Measurements from ENCODE around the gene SAMD14. TPM values are rescaled to one million over a fixed set of nuclear protein-coding genes. Genes with fewer than 3 reads are reported as not detected.

Gene SAMD14
- total and polyA plus RNA-seq, 10 of the 15 experiments (the other 5 are each of a cell fraction or from before 2014, with no cell fraction given) = 0.06 to 1.7 (median 0.25) TPM; not detected in 3

DNA sequence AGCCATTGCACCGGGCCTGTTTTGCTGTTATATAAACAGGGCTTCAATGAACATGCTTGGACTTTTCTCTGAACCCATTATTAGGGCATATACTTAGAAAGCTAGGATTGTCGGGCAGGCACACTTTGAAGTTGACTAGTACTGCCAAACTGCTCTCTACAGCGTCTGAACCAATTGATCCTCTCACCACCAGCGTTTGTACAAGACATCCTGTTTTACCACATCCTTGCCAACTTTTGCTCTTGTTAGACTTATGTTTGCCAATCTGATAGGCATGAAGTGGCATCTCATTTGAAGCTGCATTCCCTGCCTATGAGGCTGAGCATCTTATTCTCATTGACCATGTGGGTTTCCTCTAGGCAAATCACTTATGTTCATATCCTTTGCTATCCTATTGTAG is 27.9 kb upstream of the SAMD14 start (continued):
- TF ChIP-seq, protein P1, sequence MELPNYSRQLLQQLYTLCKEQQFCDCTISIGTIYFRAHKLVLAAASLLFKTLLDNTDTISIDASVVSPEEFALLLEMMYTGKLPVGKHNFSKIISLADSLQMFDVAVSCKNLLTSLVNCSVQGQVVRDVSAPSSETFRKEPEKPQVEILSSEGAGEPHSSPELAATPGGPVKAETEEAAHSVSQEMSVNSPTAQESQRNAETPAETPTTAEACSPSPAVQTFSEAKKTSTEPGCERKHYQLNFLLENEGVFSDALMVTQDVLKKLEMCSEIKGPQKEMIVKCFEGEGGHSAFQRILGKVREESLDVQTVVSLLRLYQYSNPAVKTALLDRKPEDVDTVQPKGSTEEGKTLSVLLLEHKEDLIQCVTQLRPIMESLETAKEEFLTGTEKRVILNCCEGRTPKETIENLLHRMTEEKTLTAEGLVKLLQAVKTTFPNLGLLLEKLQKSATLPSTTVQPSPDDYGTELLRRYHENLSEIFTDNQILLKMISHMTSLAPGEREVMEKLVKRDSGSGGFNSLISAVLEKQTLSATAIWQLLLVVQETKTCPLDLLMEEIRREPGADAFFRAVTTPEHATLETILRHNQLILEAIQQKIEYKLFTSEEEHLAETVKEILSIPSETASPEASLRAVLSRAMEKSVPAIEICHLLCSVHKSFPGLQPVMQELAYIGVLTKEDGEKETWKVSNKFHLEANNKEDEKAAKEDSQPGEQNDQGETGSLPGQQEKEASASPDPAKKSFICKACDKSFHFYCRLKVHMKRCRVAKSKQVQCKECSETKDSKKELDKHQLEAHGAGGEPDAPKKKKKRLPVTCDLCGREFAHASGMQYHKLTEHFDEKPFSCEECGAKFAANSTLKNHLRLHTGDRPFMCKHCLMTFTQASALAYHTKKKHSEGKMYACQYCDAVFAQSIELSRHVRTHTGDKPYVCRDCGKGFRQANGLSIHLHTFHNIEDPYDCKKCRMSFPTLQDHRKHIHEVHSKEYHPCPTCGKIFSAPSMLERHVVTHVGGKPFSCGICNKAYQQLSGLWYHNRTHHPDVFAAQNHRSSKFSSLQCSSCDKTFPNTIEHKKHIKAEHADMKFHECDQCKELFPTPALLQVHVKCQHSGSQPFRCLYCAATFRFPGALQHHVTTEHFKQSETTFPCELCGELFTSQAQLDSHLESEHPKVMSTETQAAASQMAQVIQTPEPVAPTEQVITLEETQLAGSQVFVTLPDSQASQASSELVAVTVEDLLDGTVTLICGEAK (IDR thresholded peaks at IDR 0.05; ENCODE audit: borderline replicate concordance) = no peak
- TF ChIP-seq RUNX3 (IDR thresholded peaks at IDR 0.05; ENCODE audit: low read length) = no peak
- TF ChIP-seq SUPT20H (IDR thresholded peaks at IDR 0.05; ENCODE audit: borderline replicate concordance, control insufficient read depth, low read depth, low read length) = no peak
- TF ChIP-seq WRNIP1 (IDR thresholded peaks at IDR 0.05; ENCODE audit: borderline replicate concordance, low read depth, low read length) = no peak
- no peak for TF ChIP-seq SIN3A (IDR thresholded peaks at IDR 0.05; ENCODE audit: low read depth, low read length)
- TF ChIP-seq ZNF217 (IDR thresholded peaks at IDR 0.05) = no peak
- no peak for TF ChIP-seq HDAC2 (IDR thresholded peaks at IDR 0.05)
- TF ChIP-seq, protein P2, sequence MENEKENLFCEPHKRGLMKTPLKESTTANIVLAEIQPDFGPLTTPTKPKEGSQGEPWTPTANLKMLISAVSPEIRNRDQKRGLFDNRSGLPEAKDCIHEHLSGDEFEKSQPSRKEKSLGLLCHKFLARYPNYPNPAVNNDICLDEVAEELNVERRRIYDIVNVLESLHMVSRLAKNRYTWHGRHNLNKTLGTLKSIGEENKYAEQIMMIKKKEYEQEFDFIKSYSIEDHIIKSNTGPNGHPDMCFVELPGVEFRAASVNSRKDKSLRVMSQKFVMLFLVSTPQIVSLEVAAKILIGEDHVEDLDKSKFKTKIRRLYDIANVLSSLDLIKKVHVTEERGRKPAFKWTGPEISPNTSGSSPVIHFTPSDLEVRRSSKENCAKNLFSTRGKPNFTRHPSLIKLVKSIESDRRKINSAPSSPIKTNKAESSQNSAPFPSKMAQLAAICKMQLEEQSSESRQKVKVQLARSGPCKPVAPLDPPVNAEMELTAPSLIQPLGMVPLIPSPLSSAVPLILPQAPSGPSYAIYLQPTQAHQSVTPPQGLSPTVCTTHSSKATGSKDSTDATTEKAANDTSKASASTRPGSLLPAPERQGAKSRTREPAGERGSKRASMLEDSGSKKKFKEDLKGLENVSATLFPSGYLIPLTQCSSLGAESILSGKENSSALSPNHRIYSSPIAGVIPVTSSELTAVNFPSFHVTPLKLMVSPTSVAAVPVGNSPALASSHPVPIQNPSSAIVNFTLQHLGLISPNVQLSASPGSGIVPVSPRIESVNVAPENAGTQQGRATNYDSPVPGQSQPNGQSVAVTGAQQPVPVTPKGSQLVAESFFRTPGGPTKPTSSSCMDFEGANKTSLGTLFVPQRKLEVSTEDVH (IDR thresholded peaks at IDR 0.05; ENCODE audit: low read depth, partially characterized antibody) = no peak
- no peak for TF ChIP-seq KDM1A (IDR thresholded peaks at IDR 0.05; ENCODE audit: borderline replicate concordance)
- no peak for TF ChIP-seq FOXM1 (IDR thresholded peaks at IDR 0.05; ENCODE audit: low read depth, low read length)

All from GM12878 (cell line).